Activated T-cell treated with anti-CD3 and anti-CD28 coated beads, Interleukin-2, amount 50 U/mL, for 48 hours (primary cell): ENCODE results near the gene SLC29A2.
A peak's percentile ranks its signal among the peaks of the same experiment; 100 is the strongest.
"Not testable (repeated sequence)": the region's sequence is repeated elsewhere in the genome, so short reads cannot be mapped to it uniquely, and the experiment has no call there.

Experiments used
- DNase-seq, 2 experiments: peaks; one replicate each; pipeline ENCODE4 v3.0.0-alpha.2; 2020

Gene SLC29A2

DNA sequence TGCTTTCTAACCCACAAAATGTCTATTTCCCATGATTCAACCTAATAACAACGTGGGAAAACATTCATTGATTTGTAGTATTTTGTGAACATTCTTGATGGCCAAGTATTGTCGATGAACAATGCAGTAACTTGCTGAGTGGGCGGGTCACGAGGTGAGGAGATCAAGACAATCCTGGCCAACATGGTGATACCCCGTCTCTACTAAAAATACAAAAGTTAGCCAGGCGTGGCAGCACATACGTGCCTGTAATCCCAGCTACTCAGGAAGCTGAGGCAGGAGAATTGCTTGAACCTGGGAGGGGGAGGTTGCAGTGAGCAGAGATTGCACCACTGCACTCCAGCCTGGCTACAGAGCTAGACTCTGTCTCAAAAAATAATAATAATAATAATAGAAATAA is 8.7 kb upstream of the SLC29A2 start:
- peak in 1 of 2 experiments; percentile 19 for DNase-seq

DNA sequence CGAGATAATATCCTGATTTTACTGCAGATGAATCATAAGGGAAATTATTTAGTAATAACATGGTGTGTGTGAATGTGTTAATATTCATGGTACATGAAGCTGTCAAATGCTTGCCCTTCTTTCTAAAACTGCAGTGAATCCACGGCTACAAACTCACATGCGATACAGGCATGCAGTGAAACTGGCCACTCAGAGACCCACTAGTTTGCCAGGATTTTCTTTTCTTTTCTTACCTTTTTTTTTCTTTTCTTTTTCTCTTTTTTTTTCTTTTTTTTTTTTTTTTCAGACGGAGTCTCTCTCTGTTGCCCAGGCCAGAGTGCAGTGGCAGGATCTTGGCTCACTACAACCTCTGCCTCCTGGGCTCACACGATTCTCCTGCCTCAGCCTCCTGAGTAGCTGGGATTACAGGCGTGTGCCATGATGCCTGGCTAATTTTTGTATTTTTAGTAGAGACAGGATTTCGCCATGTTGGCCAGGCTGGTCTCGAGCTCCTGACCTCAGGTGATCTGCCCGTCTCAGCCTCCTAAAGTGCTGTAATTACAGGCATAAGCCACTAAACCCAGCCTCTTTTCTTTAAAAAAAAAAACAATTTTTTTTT is 2.2 kb upstream of the SLC29A2 start:
- not testable (repeated sequence) for DNase-seq

DNA sequence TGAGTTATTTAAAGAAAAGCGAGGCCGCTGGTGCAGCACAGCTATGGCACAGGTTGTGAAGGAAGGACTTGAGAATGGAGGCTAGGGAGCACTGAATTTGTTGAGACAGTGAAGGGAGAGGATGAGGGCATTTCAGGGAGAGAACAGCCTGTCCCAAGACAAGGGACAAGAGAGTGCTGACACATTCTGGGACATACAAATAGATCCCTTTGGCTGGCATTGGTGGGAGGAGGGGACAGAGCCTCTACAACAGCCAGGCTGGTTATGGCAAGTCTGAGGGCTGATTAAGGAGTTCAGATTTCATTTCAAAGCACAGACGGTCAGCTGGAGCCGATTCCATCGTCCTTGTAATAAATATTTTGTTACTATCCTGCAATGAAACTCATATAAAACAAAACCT is 1.7 kb upstream of the SLC29A2 start:
- DNase-seq = no peak

DNA sequence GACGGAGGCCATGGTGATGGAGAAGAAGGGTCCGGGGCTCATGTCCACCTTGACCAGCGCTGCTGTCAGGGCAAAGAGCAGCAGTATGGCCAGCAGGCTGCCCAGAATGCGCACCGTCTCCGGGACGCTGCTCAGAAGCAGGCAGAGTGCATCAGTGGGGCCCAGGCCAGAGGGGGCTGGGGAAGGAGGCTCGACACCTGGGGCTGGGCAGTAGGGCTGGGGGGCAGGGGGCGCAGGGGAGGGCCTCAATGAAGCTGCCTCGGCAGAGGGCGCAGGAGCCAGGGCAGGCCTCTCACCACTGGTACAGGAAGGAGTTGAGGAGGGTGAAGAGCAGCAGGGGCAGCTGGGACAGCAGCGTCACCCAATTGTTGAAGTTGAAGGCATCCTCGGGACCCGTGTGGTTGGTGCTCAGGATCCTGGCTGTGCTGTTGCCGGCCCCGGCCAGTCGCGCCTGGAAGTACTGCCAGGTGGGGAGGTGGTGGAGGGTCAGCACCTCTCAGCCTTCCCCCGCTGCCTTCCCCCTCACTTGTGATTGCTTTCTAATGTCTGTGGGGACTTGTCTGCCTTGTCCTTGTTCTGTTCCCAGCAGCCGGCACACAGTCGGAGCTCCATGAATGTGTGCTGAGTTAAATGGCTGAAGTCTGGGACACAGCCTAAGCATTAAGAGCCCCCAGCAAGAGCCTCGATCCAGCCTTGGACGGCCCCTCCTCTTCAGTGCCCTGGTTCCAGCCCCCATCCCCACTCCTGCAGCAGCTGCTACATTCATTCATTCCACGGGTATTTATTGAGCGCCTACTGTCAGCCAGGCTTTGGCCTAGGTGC is 2.3 kb downstream of the SLC29A2 start:
- DNase-seq = no peak

DNA sequence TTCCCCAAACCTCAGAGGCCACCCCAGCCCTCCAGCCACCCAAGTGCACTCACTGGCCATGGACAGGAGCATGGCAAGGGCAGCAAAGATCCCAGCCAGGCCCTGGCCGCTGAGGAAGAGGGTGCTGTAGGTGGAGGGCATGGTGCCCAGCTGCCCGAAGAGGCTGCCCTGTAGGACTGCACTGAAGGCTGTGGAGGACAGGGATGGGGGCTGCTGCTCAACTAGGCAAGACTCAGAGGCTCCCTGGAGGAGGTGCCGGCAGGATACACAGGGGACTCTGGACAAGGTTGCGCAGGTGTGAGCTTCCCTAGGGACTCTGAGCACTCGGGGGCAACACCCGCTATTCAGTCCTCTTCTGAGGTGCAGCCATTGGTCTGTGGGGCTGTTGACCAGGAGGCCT is 3.1 kb downstream of the SLC29A2 start:
- DNase-seq = no peak

DNA sequence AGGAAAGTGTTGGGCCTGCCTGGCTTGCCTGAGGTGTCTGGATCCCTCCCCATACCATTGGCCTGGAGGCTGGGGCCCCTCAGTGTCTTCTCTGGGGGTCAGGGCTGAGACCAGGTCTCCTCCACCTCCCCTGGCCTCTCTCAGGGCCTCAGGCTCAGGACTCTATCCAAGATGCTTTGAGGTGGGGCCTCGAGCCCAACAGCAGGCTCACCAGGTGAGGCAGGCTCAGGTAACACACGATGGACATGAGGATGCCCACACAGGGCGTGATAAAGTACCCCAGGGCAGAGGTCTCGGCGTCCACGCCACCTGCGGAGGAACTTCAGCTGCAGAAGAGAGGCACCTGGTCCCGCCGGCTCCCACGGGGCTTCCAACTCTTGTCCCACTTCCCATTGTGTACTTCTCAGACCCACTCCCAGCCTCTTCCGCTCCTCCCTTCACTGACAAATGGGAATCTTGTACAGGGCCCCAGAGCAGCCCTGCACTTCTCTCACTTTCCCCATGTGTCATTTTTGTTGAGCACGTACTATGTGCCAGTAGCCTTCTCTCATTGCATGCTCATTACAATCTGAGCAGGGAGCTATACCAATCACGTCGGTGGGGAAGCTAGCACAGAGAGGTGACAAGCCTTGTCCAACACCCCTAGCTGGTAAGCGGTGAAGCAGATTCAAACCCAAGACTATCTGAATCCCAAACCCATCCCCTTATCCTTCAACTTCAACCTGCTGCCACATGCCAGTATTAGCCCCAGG is 3.8 kb downstream of the SLC29A2 start:
- DNase-seq = no peak

DNA sequence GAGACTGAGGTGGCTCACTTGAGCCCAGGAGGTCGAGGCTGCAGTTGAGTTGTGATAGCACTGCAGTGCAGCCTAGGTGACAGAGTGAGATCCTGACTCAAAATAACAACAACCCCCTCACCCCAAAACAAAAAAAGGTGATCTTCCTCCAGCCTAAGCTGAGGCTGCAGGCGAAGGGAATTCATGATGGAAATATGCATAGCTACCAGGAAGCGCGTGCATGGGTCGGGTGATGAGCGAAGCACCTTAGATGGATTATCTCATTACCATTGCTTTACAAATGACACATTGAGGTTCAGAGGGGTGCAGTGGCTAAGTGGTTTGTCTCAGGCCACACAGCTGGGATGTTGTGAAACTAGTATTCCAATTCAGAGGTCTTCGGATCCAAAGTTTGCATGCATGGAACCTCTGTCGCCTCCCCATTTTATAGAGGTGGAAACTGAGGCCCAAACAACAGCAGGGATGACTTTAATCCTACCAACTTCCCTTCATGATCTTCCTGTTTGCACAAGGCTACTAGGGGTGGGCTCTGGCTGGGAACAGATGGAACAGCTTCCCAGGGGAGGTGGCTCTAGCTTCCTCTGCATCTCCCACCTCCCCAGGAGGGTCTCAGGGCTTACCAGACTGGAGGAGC is 4.6 kb downstream of the SLC29A2 start:
- no peak for DNase-seq

DNA sequence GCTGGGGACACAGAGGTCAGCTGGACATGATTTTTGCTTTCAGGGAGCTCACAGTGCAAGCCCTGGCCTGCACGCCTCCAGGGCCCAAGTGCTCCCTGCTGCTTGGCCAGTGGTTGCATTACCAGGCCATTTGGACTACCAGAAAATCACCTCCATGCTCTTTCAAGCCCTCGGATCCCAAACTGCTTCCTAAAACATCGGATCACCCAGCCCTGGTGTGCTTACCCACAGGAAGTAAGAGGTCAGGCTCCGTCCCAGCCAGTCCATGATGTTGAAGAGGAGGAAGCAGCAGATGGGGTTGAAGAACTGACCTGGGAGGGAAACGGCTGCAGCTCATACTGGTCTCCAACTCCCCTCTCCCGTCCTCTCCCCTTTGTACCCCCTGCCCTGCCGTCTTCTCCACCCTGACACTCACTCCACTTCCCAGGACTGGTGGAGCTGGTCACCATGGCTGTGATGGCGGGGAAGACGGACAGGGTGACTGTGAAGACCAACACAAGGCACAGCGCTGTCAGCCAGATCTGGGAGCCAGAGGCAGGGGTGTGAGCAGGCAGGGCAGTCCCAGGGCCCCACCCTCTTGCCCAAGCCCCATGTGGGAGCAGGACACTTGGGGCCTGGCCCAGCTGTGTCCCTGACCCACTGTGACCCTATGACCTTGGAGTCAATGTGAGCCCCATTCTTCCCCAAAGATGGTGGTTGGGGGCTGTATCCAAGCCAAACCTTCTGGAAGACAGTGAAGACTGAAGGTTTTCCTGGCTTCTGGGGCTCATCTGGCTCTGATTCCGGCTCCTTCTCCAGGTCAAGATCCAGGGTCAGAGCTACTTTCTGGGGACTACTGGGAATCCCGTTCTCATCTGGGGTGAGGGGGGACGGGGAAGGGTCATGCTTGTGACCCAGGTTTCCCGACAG is 5.6 kb downstream of the SLC29A2 start:
- DNase-seq = no peak

DNA sequence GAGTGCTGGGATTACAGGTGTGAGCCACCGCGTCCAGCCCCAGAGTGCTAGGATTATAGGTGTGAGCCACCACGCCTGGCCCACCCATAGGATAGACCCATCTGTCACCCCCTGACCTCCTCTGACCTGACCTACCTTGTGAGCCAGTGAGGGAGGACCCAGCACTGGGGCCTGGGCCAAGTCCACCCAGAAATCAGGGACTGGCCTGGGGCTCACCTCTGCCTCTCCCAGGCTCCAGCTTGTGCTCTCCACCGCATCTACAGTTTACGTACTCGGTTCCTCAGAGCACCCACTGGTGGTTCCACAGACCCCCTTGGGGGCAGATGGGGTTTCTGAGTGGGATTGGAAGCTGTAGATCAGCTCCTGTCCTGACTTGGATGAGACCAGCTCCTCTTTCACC is 6.4 kb downstream of the SLC29A2 start:
- DNase-seq = no peak

DNA sequence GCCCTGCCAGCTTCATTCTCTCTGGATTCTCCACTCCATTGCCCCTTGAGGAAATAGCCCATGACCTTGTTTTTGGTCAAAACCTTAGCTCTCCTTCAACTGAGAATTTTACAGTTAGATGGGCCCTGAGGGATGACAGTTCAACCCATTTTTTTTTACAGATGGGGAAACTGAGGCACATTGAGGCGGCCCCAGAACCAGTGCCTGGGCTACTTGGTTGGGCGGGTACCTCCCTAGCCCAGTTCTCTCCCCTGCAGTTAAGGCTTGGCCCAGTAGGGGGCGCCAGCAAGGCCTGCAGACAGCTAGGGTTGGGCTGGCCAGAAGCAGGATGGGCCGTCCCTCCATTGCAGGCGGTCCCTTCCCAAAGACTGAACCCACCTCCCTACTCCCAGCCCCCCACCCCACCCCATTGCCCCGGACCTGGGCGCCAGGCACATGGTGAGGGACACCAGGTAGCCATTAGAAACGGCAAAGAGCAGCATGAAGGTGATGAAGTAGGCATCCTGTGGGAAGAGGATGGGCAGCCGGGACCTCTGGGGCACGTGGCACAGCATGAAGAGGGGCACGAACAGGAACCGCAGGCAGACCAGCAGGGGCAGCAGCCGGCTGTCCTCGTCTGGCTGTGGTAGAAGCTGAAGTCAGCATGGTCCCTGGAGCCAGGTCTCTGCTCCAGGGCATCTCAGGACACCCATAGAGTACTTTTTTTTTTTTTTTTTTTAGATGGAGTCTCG is 7.6 kb downstream of the SLC29A2 start:
- peak; percentile 91 to 92 for DNase-seq

DNA sequence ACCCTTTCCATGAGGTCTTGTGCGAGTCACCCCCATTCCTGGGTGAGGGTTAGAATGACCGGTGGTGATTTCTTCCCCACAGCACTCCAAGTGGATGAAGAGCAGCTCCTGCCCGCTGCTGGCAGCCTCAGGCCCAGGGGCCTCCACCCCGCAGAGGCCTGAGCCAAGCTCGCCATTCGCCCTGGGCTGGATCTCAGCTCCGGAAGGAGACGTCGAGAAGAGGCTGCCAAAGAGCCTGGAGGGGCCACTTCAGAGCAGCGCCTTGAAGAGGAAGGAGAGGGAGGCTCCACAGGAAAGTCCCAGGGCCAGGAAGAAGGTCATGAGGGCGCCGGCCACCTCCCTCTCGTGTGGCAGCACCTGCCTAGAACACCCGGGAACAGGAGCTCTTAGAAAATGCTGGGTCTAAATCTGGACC is 8.4 kb downstream of the SLC29A2 start:
- DNase-seq = no peak

DNA sequence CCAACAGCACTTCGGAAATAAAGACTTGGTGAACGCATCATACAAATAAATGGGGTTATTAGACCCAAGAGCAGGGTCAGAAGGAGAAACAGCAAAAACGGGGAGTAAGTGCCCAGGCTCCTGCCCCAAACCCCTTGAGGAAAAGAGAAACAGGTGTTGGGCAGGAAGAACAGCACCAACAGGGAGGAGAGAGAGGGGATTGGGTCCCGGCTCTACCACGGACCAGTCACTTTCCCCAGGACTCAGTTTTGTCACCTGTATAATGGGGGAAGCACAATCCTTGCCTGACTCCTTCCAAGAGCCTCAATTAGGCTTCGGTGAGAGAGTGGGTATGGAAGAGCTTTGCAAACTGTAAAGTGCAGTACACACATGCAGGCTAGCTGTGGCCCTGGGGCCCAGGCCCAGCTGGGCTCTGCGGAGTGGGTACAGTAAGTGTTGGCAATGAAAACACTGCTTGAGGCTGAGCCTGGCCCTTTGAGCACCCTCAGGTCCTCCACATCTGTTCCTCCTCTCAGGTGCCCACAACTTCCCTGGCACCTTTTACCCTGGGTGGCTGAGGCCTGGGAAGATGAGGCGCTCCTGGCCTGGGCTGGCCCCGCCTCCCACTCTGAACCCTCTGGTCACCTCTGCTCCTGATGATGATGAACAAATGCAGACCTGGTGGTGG is 8.9 kb downstream of the SLC29A2 start:
- no peak for DNase-seq

DNA sequence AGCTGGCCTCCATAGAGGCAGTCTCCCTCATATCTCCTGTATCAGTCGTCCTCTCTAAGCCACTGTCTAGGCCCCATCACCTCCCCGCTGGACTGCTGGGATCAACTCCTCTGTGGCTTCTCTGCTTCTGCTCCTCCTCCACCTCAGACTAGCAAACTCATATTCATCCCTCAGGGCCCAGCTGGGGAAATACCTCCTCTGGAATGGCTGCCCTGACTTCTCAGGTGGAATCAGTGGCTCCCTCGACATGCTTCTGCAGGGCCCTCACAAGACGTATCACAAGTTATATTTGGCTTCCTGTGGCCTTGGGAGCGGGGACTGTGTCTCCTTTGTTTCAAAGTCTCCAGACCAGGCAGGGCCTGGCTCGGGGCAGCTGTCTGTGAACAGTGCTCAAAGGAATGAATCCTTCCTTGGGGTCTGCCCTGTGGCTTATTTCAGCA is 10.0 kb downstream of the SLC29A2 start:
- no peak for DNase-seq

DNA sequence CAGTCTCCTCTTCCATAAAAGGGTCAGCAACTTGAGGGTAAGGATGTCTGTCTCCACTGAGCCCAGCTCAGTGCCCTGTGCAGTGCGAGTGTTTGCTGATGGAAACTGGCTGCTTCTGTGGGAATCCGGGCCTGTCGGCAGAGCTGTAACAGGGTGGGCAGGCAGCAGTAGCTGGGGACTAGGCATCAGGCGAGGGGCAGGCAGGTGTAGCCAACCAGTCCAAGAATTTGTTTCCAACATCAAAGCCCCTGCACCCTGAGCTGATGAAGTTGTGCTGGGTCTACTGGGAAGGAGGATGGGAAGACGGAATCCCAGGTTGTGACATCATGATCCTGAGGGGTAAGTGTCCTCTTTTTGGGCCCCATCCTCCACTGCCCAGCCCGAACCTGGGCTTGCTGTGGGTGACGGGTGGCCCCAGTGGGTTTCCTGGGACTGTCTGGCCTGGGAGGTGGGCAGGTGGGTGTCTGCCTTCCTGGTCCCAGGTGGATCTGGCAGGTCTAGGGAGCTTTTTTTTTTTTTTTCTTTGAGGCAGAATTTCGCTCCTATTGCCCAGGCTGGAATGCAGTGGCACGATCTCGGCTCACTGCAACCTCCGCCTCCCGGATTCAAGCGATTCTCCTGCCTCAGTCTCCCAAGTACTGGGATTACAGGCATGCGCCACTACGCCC is 11.0 kb downstream of the SLC29A2 start:
- peak in 1 of 2 experiments; percentile 16 for DNase-seq

DNA sequence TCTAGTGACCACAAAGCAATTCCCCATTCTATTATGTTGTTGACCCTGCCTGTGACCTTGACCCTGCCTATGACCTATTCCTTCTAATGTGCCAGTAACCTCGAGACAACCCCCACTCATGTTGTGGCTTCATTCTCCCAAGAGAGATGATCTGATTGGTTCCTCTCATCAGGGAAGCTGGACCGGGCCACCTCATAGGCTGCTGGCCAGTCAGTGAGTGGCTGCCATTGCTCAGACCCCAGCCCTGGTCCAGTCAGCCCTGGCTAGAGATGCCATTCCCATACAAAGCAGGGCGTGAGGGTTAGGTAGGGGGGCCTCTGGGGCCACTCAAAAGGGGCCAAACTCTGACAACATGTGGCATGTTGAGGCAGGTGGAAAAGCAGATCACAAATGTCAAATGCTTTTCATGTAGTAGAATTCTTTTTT is 11.9 kb downstream of the SLC29A2 start:
- DNase-seq = no peak

DNA sequence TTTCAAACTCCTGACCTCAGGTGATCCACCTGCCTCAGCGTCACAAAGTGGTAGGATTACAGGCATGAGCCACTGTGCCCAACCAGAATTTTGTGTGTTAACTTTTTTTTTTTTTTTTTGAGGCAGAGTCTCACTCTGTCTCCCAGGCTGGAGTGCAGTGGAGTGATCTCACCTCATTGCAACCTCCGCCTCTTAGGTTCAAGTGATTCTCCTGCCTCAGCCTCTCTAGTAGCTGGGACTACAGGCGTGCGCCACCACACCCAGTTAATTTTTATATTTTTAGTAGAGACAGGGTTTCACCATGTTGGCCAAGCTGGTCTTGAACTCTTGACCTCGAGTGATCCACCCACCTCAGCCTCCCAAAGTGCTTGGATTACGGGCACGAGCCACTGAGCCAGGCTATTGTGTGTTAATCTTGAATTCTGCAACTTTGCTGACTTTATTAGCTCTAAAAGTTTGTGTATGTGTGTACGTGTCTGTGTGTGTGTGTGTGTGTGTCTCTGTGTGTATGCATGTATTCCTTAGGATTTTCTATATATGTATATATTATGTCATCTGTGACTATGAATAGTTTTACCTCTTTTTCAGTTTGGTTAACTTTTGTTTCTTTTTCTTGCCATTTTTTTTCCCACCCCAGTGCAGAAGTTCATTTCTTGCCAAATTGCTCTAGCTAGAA is 20.9 kb downstream of the SLC29A2 start:
- DNase-seq = not testable (repeated sequence)

DNA sequence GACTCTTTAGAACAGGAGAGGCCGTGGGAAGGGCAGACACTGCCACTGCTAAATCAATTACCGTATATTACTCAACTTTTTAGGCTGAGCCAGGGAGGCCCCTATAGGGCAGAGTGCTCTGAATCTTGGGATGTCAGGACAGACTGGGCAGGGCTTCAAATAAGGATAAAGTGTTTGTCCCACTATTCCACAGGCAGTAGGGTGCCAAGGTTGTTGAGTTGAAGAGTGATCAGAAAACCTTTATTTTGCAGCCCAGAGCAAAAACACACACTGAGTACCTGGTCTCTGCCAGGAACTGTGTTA is 22.5 kb downstream of the SLC29A2 start:
- no peak for DNase-seq

DNA sequence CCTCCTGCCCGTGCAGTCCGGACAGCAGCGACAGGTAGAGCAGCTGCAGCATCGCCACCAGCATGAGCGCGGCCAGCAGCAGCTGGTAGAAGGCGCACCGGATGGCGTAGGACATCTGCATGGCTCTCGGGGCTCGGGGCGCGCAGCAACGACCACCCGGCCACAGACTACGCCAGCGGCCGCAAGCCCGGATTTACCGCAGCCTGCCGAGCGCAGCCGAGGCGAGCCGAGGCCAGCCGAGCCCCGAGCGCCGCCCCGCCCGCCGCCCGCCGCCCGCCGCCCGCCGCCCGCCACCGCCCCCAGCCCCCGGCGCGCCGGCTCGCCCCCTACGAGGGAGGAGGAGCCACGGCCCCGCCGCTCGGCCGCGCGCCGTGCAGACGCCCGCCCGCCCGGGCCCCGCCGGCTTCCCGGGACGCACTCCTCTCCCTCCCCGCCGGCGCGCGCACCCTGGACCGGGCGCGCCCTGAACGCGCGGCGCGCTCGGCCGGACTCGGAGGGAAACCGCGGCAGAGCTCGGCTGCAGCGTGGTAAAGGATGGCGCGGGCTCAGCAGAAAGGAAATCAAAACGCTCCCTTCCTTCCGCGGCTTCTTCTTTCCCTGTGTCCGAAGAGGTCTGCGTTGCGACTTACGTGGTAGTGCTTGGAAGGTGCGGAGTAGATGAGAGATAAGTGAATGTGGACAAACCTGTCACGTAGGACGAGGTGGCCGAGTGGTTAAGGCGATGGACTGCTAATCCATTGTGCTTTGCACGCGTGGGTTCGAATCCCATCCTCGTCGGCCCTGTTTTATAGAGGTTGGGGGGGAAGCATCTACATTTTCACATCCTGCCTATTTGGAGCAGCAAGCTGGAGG is 23.9 kb downstream of the SLC29A2 start, which contains the start of gene B4GAT1:
Gene B4GAT1 (minus strand): TSS at position 205 of the 852 bp plus-strand sequence. CDS start 84 bp downstream, at position 121.
- peak; percentile 93 to 94 for DNase-seq
